ENCODE measurements around the gene RAB18. TPM values are rescaled to one million over a fixed set of nuclear protein-coding genes. Genes with fewer than 3 reads are reported as not detected.

The RAB18 gene
- total RNA-seq, 2 experiments from 2014 or later = 8.1 to 36.2 TPM

- Histone ChIP-seq H4K20me1 (ENCODE audit: insufficient read depth, low read length) (no peaks in the 10 kb centered on the region; the same call in 1 of the 2 replicates), H3K4me3 (ENCODE audit: low read depth, low read length, poor library complexity, severe bottlenecking) (no peak overlapping the region), H3K79me2 (ENCODE audit: insufficient read depth, low read depth, low read length) (peaks cover 11% of the 10 kb centered on the region; the same call in 1 of the 2 replicates), H3K27ac (ENCODE audit: low read depth, low read length, poor library complexity, severe bottlenecking) (no peak overlapping the region), H3K9me2 (ENCODE audit: insufficient read depth, low read length) (no peaks in the 10 kb centered on the region), H3K4me2 (ENCODE audit: low read length) (no peak overlapping the region), H3K9me3 (ENCODE audit: low read length) (no peaks in the 10 kb centered on the region), H2AFZ (ENCODE audit: low read length) (no peak overlapping the region), H3K36me3 (ENCODE audit: insufficient read depth, low read length) (peaks cover 64% of the 10 kb centered on the region), H3K4me1 (ENCODE audit: insufficient read depth, low read length, poor library complexity, severe bottlenecking) (no peaks in the 10 kb centered on the region)
- no TSS peak for BruUV-seq (replicated peaks)
- DNase-seq (ENCODE audit: low spot score) = no peak
- intact Hi-C loops (cut with micrococcal nuclease; ENCODE audit: unreplicated experiment) = no loop called here
- CTCF ChIA-PET (ENCODE audit: unreplicated experiment) = no interaction called here
- TF ChIP-seq CTCF (conservative IDR thresholded peaks at IDR 0.05; ENCODE audit: low read length) (no peak), EZH2phosphoT487 (IDR thresholded peaks at IDR 0.05; ENCODE audit: borderline replicate concordance, low read depth, low read length) (no peak)
- POLR2A ChIA-PET = interaction anchor here (0.5 to 1.2 kb wide), 4 partner anchors 9 to 557 kb away, joined by 3 to 7 read pairs (median 4); no protein-coding TSS in a partner anchor
Measured at GRCh38 chr10:27535317-27535716, 31.2 kb downstream of the RAB18 start.

- DNase-seq (ENCODE audit: low spot score) = no peak
- CTCF ChIA-PET (ENCODE audit: unreplicated experiment) = no interaction called here
- intact Hi-C loops (cut with micrococcal nuclease; ENCODE audit: unreplicated experiment) = no loop called here
- Histone ChIP-seq H3K4me3 (ENCODE audit: low read depth, low read length, poor library complexity, severe bottlenecking) (no peak overlapping the region), H4K20me1 (ENCODE audit: insufficient read depth, low read length) (no peaks in the 10 kb centered on the region; the same call in 1 of the 2 replicates), H3K27ac (ENCODE audit: low read depth, low read length, poor library complexity, severe bottlenecking) (no peak overlapping the region), H3K4me2 (ENCODE audit: low read length) (no peak overlapping the region), H3K9me2 (ENCODE audit: insufficient read depth, low read length) (no peaks in the 10 kb centered on the region), H3K79me2 (ENCODE audit: insufficient read depth, low read depth, low read length) (peaks cover 6% of the 10 kb centered on the region; the same call in 1 of the 2 replicates), H3K36me3 (ENCODE audit: insufficient read depth, low read length) (peaks cover 64% of the 10 kb centered on the region), H3K4me1 (ENCODE audit: insufficient read depth, low read length, poor library complexity, severe bottlenecking) (no peaks in the 10 kb centered on the region), H3K9me3 (ENCODE audit: low read length) (no peaks in the 10 kb centered on the region), H2AFZ (ENCODE audit: low read length) (no peak overlapping the region)
- POLR2A ChIA-PET = interaction anchor here (0.7 kb wide), 2 partner anchors 42 to 1393 kb away, joined by 3 read pairs; no protein-coding TSS in a partner anchor
- TF ChIP-seq EZH2phosphoT487 (IDR thresholded peaks at IDR 0.05; ENCODE audit: borderline replicate concordance, low read depth, low read length) = no peak
- no peak for TF ChIP-seq CTCF (conservative IDR thresholded peaks at IDR 0.05; ENCODE audit: low read length)
- no TSS peak for BruUV-seq (replicated peaks)
Measured at GRCh38 chr10:27536437-27536836, 32.3 kb downstream of the RAB18 start.

- DNase-seq (ENCODE audit: low spot score) = no peak
- CTCF ChIA-PET (ENCODE audit: unreplicated experiment) = no interaction called here
- TF ChIP-seq CTCF (conservative IDR thresholded peaks at IDR 0.05; ENCODE audit: low read length) (no peak), EZH2phosphoT487 (IDR thresholded peaks at IDR 0.05; ENCODE audit: borderline replicate concordance, low read depth, low read length) (no peak)
Measured at GRCh38 chr10:27537166-27537565, 33.1 kb downstream of the RAB18 start.

More at GRCh38 chr10:27537166-27537565, 33.1 kb downstream of the RAB18 start:
- no TSS peak for BruUV-seq (replicated peaks)
- Histone ChIP-seq H3K36me3 (ENCODE audit: insufficient read depth, low read length) (peaks cover 68% of the 10 kb centered on the region), H3K9me2 (ENCODE audit: insufficient read depth, low read length) (no peaks in the 10 kb centered on the region), H4K20me1 (ENCODE audit: insufficient read depth, low read length) (no peaks in the 10 kb centered on the region; the same call in 1 of the 2 replicates), H3K27ac (ENCODE audit: low read depth, low read length, poor library complexity, severe bottlenecking) (no peak overlapping the region), H3K79me2 (ENCODE audit: insufficient read depth, low read depth, low read length) (peaks cover 4% of the 10 kb centered on the region; the same call in 1 of the 2 replicates), H3K4me3 (ENCODE audit: low read depth, low read length, poor library complexity, severe bottlenecking) (no peak overlapping the region), H2AFZ (ENCODE audit: low read length) (no peak overlapping the region), H3K4me1 (ENCODE audit: insufficient read depth, low read length, poor library complexity, severe bottlenecking) (no peaks in the 10 kb centered on the region), H3K4me2 (ENCODE audit: low read length) (no peak overlapping the region), H3K9me3 (ENCODE audit: low read length) (no peaks in the 10 kb centered on the region)
- intact Hi-C loops (cut with micrococcal nuclease; ENCODE audit: unreplicated experiment) = no loop called here
- POLR2A ChIA-PET = interaction anchor here (0.6 to 0.7 kb wide), 3 partner anchors 18 to 1394 kb away, joined by 3 to 4 read pairs (median 3); no protein-coding TSS in a partner anchor
